OCI-LY7 (cell line): ENCODE results near the gene MARK2.

Experiments used
- EZH2phosphoT487 ChIP-seq: fragments of 200-600 bp; sonication (generic); IDR thresholded peaks from 2 replicates; pipeline ENCODE4 v1.6.1; 2018; ENCODE audit warnings: low read depth, borderline replicate concordance, mild to moderate bottlenecking, mixed run types, antibody characterized with exemption, low read length, moderate library complexity, mixed read lengths
- TF ChIP-seq, protein P1 (sequence below): fragments of 200-600 bp; sonication (generic); conservative IDR thresholded peaks from 2 replicates; pipeline ENCODE4 v1.5.1; 2014; ENCODE audit warnings: mild to moderate bottlenecking, antibody characterized with exemption, low read length, moderate library complexity, mixed read lengths

DNA sequence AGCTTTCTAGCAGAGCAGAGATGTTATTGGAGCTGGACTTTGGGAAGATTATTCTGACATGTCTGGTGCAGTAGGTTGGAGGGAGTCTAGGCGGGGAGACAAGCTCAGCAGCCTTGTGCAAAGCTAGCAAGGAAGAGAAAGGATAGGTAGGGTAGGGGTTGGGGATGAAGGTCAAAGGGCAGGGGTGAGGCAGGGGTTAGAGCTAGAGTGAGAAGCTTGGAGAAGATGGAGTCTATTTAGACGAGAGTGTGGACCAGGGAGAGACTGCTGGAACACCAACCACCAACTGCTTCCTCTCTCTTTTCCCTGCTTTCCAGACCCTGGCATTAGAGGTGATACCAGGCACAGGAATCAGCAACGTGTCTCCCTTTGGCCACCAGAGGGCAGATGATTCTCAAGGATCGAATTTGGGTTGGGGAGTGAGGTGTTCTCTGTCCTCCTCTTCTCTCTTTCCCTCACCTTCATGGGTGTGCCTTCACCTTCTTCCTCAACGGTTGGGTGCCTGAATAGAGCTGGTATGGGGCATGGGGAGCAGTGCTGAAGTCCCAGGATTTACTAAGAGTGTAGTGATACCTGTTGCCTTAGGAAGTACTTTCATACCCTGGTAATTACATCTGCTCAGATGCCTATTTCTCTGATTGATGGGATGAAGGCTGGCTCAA, 1.8 kb upstream of the MARK2 start:
- TF ChIP-seq, protein P1, sequence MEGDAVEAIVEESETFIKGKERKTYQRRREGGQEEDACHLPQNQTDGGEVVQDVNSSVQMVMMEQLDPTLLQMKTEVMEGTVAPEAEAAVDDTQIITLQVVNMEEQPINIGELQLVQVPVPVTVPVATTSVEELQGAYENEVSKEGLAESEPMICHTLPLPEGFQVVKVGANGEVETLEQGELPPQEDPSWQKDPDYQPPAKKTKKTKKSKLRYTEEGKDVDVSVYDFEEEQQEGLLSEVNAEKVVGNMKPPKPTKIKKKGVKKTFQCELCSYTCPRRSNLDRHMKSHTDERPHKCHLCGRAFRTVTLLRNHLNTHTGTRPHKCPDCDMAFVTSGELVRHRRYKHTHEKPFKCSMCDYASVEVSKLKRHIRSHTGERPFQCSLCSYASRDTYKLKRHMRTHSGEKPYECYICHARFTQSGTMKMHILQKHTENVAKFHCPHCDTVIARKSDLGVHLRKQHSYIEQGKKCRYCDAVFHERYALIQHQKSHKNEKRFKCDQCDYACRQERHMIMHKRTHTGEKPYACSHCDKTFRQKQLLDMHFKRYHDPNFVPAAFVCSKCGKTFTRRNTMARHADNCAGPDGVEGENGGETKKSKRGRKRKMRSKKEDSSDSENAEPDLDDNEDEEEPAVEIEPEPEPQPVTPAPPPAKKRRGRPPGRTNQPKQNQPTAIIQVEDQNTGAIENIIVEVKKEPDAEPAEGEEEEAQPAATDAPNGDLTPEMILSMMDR, result peak; percentile 89
- no peak for TF ChIP-seq EZH2phosphoT487
